ENCODE data around the gene ITGAE.
"Not testable (repeated sequence)": the region's sequence is repeated elsewhere in the genome, so short reads cannot be mapped to it uniquely, and the experiment has no call there.

The ITGAE gene

GRCh38 chr17:3800362-3801271 is at the start of gene ITGAE:
TSS of gene ITGAE (minus strand) at chr17:3801188. CDS start at chr17:3801144, 44 bp downstream.
- no peak for DNase-seq (ENCODE audit: low read depth)

- DNase-seq (ENCODE audit: low read depth): no peak
Measured at GRCh38 chr17:3848229-3848835, 47.3 kb upstream of the ITGAE start.

- no peak for DNase-seq (ENCODE audit: low read depth)
Measured at GRCh38 chr17:3847165-3847670, 46.2 kb upstream of the ITGAE start.

GRCh38 chr17:3846437-3847164 is 45.6 kb upstream of the ITGAE start:
- no peak for DNase-seq (ENCODE audit: low read depth)

- peak; percentile 85 for DNase-seq (ENCODE audit: low read depth)
Measured at GRCh38 chr17:3845621-3846436, 44.8 kb upstream of the ITGAE start, which contains the start of gene NCBP3. TSS of gene NCBP3 (minus strand) at chr17:3846246. CDS start at chr17:3846223, 23 bp downstream.

GRCh38 chr17:3845291-3845620 is 44.3 kb upstream of the ITGAE start:
- peak; percentile 6 for DNase-seq (ENCODE audit: low read depth)

GRCh38 chr17:3844556-3844955 is 43.6 kb upstream of the ITGAE start:
- not testable (repeated sequence) for DNase-seq (ENCODE audit: low read depth)

- peak; percentile 24 for DNase-seq (ENCODE audit: low read depth)
Measured at GRCh38 chr17:3843935-3844516, 43.0 kb upstream of the ITGAE start.

GRCh38 chr17:3838206-3838605 is 37.2 kb upstream of the ITGAE start:
- DNase-seq (ENCODE audit: low read depth): no peak

GRCh38 chr17:3836551-3836950 is 35.6 kb upstream of the ITGAE start:
- DNase-seq (ENCODE audit: low read depth): no peak

GRCh38 chr17:3835410-3836229 is 34.6 kb upstream of the ITGAE start:
- DNase-seq (ENCODE audit: low read depth): no peak

GRCh38 chr17:3834811-3835210 is 33.8 kb upstream of the ITGAE start:
- DNase-seq (ENCODE audit: low read depth): no peak

- DNase-seq (ENCODE audit: low read depth): no peak
Measured at GRCh38 chr17:3828852-3829232, 27.9 kb upstream of the ITGAE start.

GRCh38 chr17:3828151-3828851 is 27.3 kb upstream of the ITGAE start:
- no peak for DNase-seq (ENCODE audit: low read depth)

- peak; percentile 59 for DNase-seq (ENCODE audit: low read depth)
Measured at GRCh38 chr17:3827124-3827773, 26.3 kb upstream of the ITGAE start.

GRCh38 chr17:3826191-3826590 is 25.2 kb upstream of the ITGAE start:
- no peak for DNase-seq (ENCODE audit: low read depth)

- no peak for DNase-seq (ENCODE audit: low read depth)
Measured at GRCh38 chr17:3821101-3821500, 20.1 kb upstream of the ITGAE start.

GRCh38 chr17:3818786-3819185 is 17.8 kb upstream of the ITGAE start:
- no peak for DNase-seq (ENCODE audit: low read depth)
